MV-4-11 (cell line): ENCODE results near the gene RIPK3.
A peak's percentile ranks its signal among the peaks of the same experiment; 100 is the strongest.
"Not testable (repeated sequence)": the region's sequence is repeated elsewhere in the genome, so short reads cannot be mapped to it uniquely, and the experiment has no call there.

Experiments used
- DNase-seq: peaks from one replicate; lab custom pipeline; 2025; lab: John Stamatoyannopoulos, UW

Gene RIPK3

DNA sequence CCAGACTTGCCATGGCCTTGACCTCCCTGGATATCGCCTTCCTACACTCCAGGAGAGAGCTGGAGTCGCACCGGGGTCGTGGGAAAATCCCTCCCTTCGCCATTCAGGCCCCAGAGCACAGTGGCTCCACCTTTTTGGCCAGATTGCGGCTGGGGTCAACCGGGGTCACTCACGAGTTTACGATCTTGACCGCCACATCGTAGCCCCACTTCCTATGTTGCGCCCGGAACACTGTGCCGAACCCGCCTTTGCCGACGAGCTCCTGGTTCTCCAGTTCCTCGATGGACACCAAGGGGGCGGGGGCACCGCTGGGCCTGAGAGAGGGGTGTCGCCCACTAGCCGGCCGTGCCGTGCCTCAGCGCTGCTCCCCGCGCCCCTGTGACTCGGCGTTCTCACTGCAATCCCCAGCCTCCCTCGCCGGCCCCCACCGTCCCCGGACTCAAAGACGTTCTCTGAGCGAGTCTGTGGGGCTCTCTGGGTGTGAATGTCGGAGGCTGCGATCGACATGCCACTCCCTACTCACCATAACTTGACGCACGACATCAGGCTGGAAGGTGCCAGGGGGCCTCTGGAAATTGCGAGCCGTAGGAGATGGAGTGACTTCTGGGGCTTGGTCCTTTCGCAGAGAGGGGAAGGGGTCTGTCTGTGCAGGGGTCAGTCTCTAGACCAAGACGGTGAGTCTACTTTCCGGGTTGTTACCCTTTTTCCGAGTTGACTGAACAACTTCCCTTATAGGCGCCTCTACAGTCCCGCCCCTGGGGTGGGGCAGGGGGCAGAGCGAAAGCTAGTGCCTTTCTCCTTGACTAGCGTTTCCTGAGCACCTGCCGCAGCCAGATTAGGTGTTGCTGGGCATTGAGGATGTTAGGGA, at the start of gene RIPK3:
Gene RIPK3 (minus strand): TSS at position 708 of the 868 bp plus-strand sequence. CDS start 165 bp downstream, at position 543.
- peak; percentile 52 for DNase-seq

DNA sequence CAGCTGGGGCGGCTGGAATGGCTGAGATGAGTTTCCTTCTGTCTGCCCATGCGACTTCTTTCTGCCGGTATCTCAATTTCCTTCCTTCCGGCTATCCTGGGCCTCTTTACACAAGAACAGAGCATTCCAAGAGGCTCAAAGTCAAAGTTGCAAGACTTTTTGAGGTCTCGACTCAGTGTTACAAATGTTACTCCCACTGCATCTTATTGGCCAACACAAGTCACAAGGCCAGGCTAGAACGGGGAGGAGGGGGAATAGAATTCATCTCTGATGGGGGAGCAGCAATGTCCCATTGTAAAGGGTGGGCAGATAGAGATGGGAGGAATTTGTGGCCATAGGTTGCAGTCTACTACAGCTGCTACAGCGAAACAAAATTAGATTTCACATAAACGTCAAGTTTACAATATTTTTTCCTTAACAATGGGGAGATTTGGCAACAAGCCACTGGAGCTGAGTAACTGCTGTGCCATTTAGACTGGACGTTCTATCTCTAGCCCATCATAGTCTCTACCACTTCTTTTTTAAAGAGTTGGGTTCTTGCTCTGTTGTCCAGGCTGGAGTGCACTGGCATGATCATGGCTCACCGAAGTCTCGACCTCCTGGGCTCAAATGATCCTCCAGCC, 49.5 kb upstream of the RIPK3 start:
- no peak for DNase-seq

DNA sequence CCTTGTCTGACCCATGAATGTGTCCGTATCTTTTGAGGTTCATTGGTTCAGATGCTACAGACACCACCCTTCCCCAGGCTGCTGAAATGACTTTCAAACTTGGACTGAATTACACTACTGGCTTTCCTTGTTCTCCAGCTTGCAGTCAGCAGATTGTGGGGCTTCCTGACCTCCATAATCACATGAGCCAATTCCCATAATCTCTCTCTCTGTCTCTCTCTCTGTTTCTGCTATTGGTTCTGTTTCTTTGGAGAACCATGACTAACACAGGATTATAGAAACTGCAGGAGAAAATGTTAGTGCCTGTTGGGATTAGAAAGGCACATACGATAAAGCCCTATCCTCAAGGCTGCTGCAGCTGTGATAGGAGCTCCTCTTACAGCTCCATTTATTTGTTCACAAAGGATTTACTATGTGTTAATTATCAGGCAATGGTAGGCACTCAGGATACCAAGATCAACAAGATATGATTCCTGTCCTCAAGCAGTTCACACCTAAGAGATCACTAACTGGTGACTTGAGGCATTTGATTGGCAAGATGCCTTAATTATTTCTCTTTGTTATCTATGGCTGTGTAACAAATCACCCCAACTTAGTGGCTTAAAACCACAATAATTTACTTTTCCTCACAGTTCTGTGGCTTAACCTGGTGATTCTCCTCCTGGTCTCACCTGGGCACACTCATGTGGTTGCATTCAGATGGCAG, 48.8 kb upstream of the RIPK3 start:
- DNase-seq, result no peak

DNA sequence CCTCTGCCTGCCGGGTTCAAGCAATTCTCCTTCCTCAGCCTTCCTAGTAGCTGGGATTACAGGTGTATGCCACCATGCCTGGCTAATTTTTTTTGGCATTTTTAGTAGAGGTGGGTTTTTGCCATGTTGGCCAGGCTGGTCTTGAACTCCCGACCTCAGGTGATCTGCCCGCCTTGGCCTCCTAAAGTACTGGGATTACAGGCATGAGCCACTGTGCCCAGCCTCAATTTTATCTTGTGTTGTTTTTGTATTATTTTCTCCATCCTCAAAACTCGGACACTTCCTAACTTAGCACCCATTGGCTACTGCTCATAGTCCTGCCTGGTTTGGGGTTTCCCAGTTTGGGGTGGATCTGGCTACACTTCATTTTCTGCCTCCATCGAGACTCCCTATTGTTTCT, 47.8 kb upstream of the RIPK3 start:
- not testable (repeated sequence) for DNase-seq

DNA sequence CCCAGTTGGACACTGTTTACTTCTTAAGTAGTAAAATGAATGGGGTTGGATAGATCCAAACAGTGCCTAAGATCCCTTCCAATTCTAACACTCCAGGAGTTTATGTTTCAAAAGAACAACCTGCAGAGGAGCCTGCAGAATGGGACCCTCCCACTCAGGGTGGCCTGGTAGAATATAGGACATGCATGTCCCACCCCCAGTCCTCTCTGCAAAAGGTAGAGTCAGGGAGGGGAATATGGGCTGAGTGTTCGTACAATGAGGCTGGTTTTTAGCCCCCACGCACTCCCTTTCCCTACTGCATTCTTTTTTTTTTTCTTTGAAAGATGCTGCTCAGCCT, 47.2 kb upstream of the RIPK3 start:
- DNase-seq, result no peak

DNA sequence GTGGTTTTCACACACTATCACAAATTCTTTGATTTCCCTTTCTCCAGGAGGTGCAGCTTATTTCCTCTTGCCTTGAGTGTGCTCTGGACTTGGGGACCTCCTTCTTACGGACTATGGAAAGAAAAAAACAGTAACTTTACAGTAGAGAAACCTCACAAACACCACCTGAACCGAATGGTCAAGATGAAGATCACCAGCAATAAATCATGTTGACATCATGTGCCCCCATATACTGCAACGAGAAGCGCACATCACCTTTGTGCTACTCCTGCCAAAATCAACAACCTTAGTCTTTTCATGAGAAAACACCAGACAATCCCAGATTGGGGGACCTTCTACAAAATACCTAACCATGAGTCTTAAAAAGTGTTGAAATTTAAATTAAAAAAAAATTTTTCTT, 45.7 kb upstream of the RIPK3 start:
- no peak for DNase-seq

DNA sequence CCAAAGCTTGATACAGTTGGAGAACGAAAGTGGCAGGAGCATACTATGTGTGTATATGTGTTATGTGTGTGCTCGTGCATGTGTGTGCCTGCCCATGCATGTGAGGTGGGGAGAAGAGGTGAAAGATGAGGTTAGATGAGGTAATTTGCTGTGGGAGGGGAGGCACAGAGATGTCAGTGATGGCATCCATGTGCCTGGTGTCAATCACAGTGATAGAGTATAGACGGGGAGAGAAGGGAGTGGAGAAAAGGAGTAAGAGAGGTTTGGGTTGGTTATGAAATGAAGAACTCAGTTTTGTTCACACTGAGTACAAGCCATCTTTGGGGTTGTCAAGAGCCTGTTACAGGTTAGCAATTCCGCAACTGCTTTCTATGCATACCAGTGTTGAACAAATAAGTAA, 44.4 kb upstream of the RIPK3 start:
- DNase-seq, result no peak

DNA sequence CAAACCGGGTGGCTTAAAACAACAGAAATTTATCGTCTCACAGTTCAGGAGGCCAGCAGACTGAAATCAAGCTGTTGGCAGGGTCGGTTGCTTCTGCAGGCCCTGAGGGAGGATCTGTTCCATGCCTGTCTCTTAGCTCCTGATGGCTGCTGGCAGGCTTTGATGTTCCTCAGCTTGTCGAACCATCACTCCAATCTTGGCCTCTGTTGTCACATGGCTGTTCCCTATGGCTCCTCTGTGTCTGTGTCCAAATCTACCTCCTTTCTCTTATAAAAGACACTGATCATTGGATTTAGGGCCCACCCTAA, 42.2 kb upstream of the RIPK3 start:
- DNase-seq, result no peak

DNA sequence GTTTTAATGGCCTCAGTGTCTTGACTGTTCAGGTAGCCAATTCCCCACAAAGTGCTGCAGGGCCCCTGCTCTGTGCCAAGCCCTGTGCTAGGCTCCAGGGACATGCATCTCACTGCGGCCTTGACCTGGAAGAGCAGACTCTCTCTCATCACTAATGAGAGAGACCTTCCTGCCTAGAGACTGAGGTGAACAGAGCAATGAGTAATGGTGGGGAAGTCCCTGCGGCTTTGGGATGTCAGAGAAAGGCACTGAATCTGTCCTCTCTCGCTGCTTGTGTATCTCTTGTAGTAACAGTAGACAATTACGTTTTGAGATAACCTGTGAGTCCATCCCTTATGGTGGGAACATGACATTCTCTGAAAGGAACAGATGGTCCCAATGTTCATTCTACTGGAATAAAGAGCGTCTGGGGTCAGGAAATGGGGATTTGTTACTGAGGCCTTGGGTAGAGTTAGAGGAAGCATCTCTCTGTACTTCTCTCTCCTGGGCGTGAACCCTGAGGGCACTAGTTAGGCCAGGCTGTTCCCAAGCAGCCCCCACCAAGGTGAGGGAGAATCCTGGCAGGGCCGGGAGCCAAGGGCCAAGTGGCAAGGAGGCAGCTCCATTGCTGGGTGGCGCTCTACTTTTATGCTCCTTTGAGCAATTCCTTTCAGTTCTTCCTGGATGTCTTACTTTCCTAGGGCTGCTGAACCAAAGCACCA, 41.7 kb upstream of the RIPK3 start:
- DNase-seq, result no peak

DNA sequence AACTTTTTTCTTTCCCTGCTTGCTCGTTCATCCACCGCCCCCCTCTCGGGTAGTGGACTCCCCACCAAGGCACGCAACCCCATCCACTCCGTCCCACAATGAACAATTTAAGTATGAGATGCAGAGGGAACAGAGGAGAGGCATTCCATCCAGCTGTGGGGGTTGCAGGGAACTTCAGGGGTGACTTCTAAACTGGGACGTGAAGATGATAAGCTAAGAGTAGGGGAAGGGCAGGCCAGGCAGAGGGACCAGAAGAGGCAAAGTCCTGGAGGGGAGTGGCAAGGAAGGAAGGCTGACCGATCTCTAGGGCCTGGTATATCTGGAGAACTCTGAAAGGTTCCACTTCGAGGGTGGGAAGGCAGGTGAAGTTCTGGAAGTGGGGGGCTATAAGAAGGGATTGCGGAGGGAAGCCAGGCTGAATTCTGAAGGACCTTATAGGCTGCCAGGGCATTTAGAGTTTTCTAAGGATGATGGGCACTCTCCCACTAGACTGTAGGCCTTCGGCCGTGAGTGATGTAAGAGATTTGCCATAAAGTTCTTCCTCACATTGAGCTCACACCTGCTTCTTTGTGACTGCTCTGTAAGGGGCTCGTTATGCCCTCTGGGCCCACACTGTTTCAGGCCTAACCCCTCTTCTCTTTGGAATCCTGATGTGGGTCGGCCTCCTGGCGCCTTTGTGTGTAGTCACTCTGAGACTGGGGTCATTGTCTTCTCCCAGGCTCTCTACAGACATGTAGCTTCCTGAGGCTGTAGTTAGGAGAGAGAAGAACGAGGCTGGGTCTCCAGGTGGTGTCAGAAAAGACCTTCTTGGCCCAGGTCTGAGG, 40.3 kb upstream of the RIPK3 start:
- DNase-seq, result no peak

DNA sequence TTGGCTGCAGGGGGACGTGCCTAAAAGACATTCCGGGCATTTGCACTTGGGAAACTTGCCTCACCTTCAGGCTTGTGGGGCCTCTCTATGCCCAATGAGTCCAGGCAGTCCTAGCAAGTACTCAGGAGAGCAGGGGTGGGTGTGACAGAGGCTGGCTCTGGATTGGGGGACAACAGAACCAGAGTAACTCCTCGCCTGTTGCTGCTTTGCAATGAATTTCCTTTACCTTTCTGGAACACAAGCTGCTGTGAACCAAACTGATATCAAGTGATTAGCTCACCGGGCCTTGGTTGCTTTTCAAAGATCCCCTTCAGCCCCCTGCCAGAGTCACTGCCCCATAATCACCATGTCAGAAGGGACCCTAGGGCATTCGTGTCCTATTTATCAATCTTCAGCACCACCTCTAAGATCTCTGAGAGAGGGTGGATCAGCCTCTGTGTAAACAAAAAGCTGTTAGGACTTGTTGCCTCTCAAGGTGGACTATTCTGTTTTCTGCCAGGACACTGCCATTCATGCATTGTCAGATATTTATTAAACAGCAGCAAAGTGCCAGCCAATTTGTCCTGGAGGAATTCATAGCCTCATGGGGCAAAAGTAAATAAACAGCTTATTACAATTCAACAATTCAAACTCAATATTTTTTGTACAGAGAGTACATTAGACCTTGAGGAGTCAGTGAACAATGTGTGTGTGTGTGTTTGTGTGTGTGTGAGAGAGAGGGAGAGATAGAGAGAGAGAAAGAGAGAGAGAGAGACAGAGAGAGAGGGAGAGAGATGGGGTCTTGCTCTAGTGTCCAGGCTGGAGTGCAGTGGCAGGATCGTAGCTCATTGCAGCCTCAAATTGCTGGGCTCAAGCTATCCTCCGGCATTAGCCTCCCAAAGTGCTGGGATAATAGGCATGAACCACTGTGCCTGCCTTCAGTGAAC, 39.5 kb upstream of the RIPK3 start:
- DNase-seq, result no peak

DNA sequence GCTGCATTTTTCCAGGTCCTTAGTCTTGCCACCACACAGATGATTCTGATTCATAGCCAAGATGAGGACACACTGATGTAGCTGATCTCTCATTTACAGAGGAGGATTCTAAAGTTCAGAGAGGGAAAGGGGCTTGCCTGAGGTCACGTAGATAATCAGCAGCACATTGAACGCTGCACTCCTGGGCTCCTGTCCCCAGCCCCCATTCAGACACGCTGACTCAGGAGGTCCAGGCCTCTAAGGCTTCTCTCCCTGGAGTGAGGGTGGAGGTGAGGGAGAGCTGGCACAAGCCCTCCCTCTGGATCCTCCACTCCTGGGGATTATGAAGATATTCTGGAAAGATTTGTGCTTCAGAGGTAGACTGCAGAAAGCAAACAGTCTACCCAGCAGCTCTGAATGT, 38.5 kb upstream of the RIPK3 start:
- DNase-seq, result no peak

DNA sequence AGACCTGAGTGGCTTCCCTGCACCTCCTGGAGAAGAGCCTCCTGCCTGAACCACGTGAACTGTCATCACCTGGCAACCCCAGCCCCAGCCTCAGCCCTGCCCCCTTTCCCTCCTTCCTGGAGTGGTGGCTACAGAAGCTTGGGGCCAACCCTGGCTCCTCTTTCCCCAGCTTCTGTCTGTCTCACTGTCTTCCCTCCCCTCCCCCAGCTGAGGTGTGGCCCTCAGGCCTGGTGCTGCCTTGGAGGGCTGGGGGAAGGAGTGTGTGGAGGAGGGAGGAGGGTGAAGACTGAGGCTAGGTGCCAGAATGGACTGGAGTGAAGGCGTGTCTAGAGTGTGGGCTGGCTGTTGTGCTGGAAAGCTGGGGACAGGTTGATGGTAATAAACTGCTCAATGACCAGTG, 37.9 kb upstream of the RIPK3 start:
- DNase-seq, result no peak

DNA sequence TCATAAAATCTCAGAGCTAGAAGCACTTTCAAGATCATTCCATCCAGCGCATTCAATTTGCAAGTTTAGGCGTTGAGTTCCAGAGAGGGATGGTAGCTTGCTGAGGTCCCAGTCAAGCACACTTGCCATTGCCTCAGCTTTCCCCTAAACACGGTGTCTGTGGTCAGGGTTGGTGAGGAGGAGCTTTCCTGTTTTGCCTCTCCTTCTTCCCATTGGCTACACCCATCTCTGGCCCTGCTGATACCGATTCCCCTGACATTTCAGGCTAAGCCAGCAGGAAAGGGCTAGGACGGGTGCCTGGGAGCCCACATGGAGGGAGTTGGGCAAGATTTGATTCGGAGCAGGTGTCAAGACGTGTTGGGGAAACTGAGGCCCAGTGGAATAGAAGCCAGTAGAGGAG, 37.3 kb upstream of the RIPK3 start:
- no peak for DNase-seq

DNA sequence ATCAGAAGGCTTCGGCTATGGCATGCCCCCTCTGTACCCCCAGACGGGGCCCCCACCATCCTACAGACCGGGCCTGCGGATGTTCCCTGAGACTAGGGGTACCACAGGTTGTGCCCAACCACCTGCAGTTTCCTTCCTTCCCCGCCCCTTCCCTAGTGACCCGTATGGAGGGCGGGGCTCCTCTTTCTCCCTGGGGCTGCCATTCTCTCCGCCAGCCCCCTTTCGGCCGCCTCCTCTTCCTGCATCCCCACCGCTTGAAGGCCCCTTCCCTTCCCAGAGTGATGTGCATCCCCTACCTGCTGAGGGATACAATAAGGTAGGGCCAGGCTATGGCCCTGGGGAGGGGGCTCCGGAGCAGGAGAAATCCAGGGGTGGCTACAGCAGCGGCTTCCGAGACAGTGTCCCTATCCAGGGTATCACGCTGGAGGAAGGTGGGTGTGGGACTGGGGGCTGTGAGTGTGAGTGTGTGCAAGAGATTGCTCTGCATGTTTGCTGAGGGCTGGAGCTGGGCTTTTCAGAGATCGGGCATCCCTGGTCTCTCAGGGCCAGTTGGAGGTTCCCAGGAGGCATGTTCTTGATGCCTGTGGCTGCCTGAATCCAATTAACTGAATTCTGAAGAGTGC, 36.8 kb upstream of the RIPK3 start:
- DNase-seq, result no peak

DNA sequence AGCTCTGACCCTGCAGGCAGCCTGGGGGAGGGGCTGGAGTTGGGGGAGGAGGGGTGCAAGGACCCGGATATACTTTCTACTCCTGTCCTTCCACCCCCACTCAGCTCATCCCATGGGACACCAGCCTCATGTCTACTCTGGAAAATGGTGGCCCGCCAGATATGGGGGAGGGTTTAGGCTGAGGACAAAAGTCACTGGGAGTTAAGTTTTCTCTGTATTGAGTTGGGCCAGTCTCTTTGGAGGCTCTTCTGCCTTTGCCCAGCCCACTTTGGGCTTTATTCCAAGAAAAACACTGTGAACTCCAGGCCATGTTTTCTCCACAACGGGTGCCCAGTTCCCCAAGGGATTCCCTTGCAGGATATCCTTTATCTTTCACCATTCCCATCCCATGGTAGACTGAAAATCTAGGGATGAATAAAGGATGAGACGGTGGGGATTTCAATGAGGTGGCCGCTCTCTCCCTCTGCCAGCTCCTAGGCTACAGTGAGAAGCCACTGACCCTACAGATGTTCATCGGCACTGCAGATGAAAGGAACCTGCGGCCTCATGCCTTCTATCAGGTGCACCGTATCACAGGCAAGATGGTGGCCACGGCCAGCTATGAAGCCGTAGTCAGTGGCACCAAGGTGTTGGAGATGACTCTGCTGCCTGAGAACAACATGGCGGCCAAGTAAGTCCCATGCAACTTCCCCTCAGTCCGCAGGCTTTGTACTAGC, 33.1 kb upstream of the RIPK3 start:
- no peak for DNase-seq

DNA sequence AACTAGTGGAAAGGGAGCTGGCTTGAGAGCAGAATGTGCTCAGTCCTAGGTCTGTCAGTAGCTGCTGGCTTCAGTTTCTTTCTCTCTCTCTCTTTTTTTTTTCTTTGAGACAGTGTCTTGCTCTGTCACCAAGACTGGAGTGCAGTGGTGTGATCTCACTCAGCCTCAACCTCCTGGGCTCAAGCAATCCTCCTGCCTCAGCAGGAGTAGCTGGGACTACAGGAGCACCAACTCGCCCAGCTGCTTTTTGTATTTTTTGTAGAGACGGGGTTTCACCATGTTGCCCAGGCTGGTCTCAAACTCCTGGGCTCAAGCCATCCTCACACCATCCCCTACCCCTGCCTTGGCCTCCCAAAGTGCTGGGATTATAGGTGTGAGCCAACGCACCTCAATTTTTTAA, 31.8 kb upstream of the RIPK3 start:
- DNase-seq, result not testable (repeated sequence)

DNA sequence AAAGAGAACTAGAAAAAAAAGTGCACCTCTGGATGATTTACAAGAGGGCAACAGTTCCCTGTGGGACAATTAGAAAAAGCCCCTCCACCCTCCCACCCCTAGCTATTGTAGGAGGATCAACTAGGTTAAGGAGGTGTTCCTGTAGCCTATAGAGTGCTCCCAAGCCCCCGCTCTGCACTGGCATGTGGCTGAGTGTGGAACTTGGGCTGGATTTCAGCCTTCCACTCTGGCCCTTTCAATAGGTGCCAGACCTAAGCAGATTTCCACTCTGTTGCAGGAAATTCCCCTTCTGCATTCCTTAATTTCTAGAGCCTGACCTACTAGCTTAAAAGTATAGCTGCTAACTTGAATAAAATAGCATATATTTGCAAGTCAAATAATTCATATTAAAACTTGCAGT, 31.0 kb upstream of the RIPK3 start:
- no peak for DNase-seq

DNA sequence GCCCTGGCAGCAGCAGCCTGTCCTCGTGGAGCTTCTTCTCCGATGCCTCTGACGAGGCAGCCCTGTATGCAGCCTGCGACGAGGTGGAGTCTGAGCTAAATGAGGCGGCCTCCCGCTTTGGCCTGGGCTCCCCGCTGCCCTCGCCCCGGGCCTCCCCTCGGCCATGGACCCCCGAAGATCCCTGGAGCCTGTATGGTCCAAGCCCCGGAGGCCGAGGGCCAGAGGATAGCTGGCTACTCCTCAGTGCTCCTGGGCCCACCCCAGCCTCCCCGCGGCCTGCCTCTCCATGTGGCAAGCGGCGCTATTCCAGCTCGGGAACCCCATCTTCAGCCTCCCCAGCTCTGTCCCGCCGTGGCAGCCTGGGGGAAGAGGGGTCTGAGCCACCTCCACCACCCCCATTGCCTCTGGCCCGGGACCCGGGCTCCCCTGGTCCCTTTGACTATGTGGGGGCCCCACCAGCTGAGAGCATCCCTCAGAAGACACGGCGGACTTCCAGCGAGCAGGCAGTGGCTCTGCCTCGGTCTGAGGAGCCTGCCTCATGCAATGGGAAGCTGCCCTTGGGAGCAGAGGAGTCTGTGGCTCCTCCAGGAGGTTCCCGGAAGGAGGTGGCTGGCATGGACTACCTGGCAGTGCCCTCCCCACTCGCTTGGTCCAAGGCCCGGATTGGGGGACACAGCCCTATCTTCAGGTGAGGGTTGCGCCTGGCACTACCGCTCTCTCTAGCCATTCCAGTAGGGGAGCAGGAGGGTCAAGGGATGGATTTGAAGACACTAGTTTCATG, 30.3 kb upstream of the RIPK3 start:
- DNase-seq, result no peak
